HG02981 (cell line): ENCODE results near the gene GALNS.
A peak's percentile ranks its signal among the peaks of the same experiment; 100 is the strongest.
"Not testable (repeated sequence)": the region's sequence is repeated elsewhere in the genome, so short reads cannot be mapped to it uniquely, and the experiment has no call there.

Source experiments
- ATAC-seq: cut with Tn5 transposase; IDR thresholded peaks from one replicate; pipeline ENCODE4 v1.9.1; 2021; ENCODE audit warnings: mild to moderate bottlenecking, moderate library complexity; ENCODE audit not compliant: unreplicated experiment

Gene GALNS

DNA sequence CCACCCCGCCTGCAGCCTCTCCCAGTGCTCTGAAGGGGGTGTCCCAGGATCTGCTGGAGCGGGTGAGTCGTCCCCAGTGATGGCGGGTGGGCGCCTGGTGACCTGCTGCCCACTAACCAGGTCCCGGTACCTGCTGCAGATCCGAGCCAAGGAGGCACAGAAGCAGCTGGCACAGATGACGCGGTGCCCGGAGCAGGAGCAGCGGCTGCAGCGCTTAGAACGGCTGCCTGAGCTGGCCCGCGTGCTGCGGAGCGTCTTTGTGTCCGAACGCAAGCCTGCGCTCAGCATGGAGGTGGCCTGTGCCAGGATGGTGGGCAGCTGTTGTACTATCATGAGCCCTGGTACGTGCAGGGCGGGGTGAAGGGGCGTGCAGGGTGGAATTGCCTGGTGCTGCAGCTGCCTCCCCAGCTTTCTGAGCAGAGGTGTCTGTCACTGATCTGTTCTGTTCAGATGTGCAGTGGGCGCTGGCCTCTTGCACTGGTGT lies 49.6 kb downstream of the GALNS start:
- ATAC-seq: no peak

DNA sequence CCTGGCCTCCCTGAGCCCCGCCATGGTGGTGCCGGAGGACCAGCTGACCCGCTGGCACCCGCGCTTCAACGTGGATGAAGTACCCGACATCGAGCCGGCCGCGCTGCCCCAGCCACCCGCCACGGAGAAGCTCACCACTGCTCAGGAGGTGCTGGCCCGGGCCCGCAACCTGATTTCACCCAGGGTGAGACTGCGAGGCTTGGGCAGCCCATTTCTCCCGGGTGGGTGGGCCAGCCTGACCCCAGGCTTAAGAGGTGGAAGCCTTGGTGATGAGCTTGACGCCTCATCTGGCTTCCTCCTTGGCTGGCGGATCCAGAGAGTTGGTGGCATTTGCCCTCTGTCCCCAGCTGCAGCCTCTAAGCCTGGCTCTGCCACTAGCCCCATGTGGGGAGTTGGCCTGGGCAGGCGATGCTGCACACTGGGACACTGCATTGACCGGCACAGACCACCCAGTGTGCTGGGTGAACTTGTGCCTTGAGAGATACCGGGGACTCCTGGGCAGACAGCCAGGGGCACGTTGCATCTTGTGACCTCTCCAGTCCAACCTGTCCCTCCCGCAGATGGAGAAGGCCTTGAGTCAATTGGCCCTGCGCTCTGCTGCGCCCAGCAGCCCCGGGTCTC lies 50.1 kb downstream of the GALNS start:
- no peak for ATAC-seq

DNA sequence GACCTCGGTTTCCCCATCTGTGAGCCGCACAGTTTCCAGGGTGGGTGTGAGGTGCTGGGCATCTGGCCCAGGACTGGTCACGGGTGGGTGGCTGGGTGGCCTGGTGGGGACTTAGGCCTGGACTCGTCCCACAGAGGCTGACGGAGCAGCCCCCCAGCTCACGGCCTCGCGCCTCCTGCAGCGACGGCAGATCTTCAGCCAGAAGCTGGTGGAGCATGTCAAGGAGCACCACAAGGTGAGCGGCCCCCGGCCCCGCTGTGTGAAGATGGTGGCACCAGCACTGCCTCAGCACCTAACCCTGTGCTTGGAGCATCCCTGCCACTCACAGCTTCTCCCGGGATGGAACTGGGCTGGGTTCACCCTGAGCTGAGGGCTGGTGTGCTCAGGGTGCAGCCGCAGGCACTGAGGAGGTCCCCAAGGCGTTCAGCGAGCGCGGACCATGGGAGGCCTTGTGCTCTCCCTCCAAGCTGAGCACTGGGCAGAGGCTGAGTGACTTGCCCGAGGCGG lies 50.8 kb downstream of the GALNS start:
- ATAC-seq: no peak

DNA sequence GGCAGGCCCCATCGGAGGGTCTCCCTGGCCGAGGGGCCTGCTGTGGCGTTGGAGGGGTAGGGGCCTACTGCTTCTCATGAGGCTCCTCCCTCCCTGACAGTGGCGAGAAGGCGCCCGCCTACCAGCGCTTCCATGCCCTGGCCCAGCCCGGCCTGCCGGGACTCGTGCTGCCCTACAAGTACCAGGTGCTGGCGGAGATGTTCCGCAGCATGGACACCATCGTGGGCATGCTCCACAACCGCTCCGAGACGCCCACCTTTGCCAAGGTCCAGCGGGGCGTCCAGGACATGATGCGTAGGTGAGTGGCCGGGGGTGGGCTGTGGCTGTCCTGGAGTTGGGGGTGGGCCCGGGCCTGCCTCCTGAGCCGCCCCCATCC lies 51.4 kb downstream of the GALNS start:
- no peak for ATAC-seq

DNA sequence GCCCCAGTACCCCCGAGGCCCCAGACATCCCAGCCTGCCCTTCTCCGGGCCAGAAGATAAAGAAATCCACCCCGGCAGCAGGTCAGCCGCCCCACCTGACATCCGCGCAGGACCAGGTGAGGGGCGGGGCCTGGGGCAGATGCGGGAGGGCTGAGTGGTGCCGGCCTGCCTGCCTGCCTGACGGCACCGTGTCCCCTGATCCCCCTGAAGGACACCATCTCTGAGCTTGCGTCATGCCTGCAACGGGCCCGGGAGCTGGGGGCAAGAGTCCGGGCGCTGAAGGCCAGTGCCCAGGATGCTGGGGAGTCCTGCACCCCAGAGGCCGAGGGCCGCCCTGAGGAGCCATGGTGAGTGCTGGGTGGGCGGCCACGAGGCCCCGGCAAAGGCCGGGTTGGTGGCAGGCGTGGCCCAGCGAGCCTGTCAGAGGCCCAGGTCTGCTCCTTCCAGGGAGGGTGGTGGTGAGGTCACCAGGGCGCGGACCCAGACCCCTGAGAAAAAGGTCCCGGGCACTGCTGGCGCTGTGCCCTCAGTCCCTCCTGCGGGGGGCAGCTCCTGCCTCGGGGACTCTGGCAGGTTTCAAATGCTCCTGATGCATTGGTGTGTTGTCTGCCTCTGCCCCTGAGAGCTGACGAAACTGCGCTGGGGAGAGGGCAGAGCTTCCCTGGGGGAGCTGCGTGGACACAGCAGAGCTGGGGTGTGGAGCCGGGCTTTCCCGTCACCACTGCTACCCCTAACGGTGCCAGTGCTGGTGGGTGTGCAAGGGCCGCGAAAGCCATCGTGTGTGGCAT lies 52.0 kb downstream of the GALNS start:
- ATAC-seq: no peak

DNA sequence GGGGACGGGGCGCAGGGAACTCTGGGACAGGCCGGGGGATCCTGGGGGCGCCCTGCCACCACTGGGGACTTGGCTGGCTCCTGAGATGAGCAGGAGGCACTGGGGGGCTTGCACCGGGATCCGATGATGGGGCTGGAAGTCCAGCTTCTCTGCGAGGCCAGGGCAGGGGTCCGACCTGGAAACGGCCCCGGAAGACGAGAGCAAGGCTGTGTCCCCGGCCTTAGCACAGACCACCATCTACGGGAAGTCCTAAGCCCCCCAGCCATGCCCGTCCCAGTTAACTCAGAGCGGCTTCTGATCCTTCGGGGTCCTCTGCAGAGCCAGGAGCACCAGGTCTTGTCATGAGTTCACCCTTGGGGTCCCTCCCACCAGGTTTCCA lies 52.6 kb downstream of the GALNS start:
- no peak for ATAC-seq

DNA sequence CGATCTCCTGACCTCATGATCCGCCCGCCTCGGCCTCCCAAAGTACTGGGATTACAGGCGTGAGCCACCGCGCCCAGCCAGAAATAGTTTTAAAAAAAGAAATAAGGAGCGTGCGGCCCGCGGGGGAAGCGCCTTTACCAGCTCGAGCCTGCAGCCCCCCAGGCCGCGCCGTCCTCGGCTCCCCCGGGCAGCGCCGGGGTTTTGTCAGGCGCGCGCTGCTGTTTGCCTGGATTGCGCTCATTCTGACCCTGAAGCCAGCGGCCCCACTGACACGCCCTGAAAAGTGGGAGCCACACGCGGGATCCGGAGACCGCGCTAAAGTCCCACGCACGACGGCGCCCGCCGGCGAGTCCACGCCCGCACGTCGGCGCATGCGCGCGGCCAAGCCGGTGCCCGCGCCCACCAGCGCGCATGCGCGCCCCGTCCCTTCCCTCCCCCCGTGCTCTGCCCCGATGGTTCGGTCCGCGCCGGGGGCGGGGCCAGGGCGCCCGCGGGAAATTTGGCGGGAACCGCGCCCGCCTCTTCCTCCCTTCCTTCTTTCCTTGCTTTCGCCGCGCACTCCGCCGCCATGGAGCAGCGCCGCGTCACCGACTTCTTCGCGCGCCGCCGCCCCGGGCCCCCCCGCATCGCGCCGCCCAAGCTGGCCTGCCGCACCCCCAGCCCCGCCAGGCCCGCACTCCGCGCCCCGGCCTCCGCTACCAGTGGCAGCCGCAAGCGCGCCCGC lies 53.3 kb downstream of the GALNS start, which contains the start of gene CDT1:
TSS of gene CDT1 (plus strand) at position 526 of the 724 bp plus-strand sequence. CDS start at position 569, 43 bp downstream.
- peak; percentile 53 for ATAC-seq

DNA sequence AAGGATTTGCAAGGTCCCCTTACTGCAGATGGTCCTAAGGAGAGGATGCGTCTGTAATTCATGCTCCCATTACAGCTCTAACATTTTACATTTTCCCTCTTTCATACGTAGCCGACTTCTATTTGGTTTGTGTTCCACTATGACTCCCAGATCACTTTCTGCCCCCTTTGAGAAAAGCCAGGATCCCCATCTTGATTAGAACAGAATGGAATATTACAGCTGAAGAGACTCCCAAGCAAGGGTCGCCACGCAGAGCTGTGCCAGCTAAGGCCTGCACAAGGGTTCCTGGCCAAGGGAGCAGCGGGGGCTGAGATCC lies 56.5 kb downstream of the GALNS start:
- ATAC-seq: no peak

DNA sequence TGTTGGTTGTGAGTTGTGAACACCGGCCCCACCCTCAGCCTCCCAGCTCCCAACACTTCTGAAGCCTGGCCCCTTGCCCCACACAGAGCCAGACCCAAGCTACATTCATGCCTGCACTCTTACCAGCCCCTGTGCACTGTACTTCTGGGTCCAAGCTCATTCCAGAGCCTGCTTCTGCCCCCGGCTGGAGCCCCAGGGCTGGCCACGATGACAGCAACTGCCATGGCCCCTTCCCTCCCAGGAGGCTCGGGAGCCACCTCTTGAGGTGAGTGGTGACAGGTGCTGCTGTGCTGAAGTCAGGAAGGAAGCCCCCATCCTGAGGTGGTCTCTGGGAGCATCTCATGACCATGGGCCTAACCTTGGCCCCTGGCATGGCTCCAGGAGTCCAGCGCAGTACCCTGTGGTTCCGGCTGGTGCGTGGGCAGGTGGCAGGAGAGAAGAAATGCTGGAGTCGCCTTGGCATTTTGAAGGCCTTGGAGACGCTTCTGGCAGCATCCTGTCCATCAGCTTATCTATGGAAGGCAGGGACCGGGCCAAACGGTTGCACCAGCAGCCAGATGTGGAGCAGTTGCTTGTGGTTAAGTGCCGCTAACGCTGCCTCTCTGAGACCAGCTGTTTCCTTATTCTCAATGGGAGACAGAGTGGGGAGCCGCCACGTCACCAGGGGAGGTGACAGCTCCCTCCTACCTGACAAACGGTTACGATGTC lies 57.0 kb downstream of the GALNS start:
- no peak for ATAC-seq

DNA sequence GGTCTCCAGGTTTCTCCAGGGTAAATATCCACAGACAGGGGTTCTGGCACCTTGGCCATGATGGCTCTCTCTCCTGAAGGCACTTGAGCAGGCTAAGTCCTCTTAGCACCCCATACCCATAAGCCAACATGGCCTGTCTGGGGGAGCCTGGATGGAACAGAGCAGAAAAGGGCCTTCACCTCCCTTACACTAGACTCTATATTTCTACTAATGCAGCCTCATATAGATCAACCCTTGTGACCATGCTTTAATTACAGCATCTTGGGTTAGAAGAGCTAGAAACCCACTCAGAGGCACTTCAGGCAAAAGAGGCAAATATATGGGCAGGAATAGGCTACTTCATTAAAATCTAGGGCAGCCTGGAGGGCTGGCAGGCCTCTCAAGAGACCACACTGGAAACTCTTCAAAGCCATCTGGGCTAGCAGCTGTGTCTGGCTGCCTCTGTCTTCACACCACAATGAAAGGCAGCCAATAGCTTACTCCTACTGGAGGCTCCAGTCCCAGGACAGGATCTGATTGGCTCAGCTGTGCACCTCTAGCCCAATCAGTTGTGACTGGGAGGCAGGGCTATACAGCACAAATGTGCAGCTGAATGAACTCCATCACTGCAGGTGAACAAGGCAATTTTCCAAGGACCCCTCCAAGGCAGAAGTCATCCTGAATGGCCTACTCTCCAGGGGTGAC lies 57.8 kb downstream of the GALNS start:
- ATAC-seq: no peak

DNA sequence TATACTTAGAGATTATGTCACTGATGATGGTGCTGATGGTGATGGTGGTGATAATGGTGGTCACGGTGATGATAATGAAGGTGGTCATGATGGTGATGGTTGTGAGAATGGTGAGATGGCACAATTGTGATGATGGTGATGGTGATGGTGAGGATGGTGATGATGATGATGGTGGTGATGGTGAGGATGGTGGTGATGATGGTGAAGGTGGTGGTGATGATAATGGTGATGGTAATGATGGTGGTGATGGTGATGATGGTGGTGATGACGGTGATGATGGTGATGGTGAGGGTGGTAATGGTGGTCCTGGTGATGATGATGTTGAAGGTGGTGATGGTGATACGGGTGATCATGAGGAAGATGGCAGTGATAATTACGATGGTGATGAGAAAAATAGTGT lies 58.7 kb downstream of the GALNS start:
- ATAC-seq: no peak

DNA sequence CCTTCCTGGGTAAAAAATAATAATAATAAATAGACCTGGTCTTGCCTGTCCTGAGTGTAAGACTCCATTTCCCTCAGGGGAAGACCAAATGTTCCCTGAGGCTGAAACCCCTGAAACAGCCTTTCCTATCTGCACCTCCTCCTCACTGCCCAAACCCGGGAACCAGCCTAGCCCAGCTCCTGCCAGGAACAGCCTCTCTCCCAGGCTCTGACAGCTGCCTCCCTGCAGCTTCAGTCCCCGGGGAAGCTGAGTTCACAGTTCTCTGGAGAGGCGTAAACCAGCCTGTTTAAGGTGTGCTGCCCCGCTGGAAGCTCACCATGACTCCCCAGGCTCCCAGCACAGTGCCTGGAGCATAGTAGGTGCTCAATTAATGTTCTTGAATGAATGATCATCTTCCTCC lies 60.5 kb downstream of the GALNS start:
- ATAC-seq: no peak

DNA sequence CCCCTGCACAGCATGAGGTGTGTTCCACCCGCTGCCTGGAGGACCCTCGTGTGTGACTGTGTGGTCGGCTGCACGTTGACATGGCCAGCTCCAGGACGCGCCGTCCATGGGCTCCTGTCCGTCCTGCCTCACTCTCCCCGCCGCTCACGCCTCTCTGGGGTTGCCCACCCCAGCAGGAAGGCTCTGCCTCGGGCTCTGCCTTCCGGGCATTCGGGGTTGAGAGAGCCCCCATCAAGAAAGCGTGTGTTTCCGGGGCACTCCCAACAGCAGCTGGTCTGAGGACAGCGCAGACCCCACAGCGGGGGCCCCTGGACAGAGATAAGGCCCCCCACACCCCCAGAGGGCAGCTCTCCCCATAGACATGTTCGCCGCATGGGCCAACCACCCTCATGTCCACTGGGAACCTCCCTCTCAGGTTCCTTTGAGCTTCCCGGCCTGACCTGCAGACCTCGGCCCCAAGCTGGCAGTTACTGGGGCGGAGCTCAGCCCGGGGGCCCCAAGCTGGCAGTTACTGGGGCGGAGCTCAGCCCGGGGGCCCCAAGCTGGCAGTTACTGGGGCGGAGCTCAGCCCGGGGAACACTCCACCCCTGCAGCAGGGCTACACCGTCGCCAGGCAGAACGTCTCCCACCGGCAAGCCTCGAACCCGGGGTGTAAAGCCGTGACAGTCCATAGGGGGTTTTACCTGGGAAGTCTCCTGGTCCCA lies 63.3 kb downstream of the GALNS start:
- ATAC-seq: no peak

DNA sequence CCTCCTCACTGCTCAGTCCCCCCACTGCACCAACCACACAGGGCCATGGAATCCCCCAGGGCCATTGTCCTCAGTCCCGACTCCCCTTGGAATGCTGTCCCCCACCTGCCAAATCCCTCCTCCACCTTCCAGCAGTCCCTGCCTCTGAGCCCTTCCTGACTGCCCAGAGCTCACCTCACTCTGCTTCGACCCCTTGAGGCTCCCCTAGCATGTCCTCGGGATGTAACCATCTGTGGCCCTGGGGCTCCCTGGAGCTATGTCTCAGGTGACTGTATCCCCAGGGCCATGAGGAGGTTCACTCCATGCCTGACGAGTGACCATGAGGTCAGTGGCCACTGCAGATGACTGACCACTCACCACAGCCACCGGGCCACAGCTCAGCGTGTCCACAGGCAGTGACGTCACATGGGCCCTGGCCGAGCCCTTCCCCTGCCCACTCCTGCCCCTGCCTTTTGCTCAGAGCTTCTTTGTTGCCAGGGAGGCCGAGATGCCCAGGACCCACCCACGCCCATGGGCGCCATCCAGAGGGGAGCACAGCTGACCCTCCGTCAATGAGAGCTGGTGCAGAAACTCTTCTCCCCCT lies 64.0 kb downstream of the GALNS start:
- no peak for ATAC-seq

DNA sequence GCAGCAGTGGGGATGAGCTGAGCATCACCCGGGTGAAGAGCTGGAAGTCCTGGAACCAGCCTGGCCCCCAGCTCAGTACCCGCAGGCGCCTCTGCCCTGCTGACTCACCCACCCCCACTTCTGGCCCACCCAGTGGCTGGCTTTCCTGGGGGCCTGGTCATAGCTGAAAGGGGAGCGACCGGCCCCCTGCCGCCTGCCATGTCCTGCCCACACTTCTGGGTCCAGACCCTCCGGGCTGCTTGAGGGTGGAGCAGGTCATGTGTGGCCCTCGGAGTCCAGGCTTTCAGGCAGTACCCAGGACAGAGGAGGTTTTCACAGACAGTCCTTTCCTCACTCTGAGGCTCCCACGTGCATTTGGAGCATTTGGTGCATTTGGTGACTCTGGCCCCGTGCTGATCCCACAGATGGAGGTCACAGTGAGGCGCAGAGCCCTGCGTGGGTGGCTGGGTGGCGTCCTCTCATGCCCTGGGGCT lies 64.6 kb downstream of the GALNS start:
- ATAC-seq: no peak

DNA sequence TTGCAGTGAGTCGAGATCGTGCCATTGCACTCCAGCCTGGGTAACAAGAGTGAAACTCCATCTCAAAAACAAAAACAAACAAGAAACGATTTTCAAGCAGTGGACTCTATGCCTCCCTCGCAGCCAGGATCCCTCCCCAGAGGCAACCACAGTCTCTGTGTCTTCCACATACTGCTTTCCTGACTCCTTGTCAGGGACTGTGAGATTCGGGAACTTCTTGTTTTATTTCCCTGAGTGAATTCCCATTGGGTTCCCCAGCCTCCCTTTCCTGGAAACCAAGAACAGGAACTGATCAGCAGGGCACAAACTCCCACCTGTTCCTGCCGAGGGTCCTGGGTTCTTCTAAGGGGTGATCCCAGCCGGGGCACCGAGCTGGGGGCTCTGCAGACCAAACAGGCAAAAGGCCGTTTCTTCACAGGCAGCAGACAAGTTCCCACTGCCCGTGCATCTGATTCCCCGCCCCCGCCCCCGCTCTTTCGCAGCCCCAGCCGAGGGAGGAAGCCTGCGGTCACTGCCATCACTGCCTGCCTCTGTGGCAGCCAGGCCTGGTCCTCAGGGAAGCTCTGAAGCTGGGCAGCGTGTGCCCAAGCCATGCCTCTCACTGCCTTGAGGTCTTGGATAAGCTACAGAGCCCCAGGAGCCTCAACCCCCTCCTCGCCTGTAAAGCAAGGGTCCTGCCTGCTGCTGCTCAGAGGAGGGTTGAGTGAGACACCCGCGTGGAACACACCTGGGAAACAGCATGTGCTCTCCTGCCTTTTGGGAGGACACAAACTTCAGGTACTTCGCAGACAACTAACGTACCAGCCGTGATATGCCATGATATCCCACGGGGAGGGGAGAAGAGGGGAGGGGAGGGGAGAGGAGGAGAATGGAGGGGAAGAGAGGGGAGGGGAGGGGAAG lies 66.2 kb downstream of the GALNS start:
- no peak for ATAC-seq

DNA sequence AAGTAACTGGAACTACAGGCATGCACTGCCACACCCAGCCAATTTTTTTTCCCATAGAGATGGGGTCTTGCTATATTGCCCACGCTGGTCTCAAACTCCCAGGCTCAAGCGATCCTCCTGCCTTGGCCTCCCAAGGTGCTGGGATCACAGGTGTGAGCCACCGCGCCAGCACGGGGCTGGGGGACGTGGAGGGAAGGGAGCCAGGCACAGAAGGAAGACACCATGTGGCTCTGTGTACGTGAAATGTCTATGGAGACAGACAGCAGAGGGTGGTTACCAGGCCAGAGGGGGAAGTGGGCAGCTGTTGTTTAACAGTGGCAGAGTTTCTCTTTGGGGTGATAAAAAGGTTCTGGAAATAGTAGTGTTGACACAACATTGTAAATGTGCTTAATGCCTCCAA lies 67.2 kb downstream of the GALNS start:
- no peak for ATAC-seq

DNA sequence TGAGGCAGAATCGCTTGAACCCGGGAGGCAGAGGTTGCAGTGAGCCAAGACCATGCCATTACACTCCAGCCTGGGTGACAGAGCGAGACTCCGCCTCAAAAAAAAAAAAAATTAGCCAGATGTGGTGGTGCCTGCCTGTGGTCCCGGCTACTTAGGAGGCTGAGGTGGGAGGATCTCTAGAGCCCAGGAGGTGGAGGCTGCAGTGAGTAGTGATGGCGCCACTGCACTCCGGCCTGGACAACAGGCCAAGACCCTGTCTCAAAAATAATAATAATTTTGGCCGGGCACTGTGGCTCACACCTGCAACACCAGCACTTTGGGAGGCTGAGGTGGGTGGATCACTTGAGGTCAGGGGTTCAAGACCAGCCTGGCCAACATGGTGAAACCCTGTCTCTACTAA lies 68.0 kb downstream of the GALNS start:
- ATAC-seq: not testable (repeated sequence)
